ENCODE data around the gene SRRT. TPM values are rescaled to one million over a fixed set of nuclear protein-coding genes. Genes with fewer than 3 reads are reported as not detected.
"Not testable (repeated sequence)": the region's sequence is repeated elsewhere in the genome, so short reads cannot be mapped to it uniquely, and the experiment has no call there.

The SRRT gene
- total and polyA plus RNA-seq, 4 experiments from 2014 or later: 37.8 to 272 (median 175) TPM

- H3K27me3 ChIP-seq (ENCODE audit: insufficient read depth, low read length): no peaks in the 10 kb centered on the region
- no peaks in the 10 kb centered on the region for H3K9me3 ChIP-seq (ENCODE audit: control insufficient read depth in 1 of 2, low read length in 2 of 2)
- Mint-ChIP-seq H3K36me3 (no peaks in the 10 kb centered on the region), H3K27ac (no peak overlapping the region), H3K27me3 (peaks cover 6 to 15% of the 10 kb centered on the region in 2 donors), H3K4me1 (no peaks in the 10 kb centered on the region), H3K4me3 (no peak overlapping the region), H3K9me3 (no peaks in the 10 kb centered on the region)
- H3K27ac ChIP-seq (ENCODE audit: low read depth, low read length): no peak overlapping the region
- no peak overlapping the region for H3K4me3 ChIP-seq (ENCODE audit: low read length in 2 of 2)
- H3K4me1 ChIP-seq (ENCODE audit: insufficient read depth, low read length): no peaks in the 10 kb centered on the region
- no peak for DNase-seq
- POLR2A ChIA-PET (ENCODE audit: partially characterized antibody): no interaction called here
- no peaks in the 10 kb centered on the region for H3K36me3 ChIP-seq (ENCODE audit: insufficient read depth, low read length)
- intact Hi-C loops (cut with micrococcal nuclease): no loop called here
- CTCF ChIA-PET (ENCODE audit: partially characterized antibody): no interaction called here
Observed at GRCh38 chr7:100914208-100914878, 39.4 kb downstream of the SRRT start.

GRCh38 chr7:100914879-100915447 is 40.1 kb downstream of the SRRT start:
- no peak overlapping the region for H3K4me3 ChIP-seq (ENCODE audit: low read length in 2 of 2)
- intact Hi-C loops (cut with micrococcal nuclease): no loop called here
- no peaks in the 10 kb centered on the region for H3K4me1 Mint-ChIP-seq
- no peaks in the 10 kb centered on the region for H3K36me3 Mint-ChIP-seq
- no peak overlapping the region for H3K27ac ChIP-seq (ENCODE audit: low read depth, low read length)
- no peaks in the 10 kb centered on the region for H3K9me3 Mint-ChIP-seq
- H3K9me3 ChIP-seq (ENCODE audit: control insufficient read depth in 1 of 2, low read length in 2 of 2): no peaks in the 10 kb centered on the region
- H3K27ac Mint-ChIP-seq: no peak overlapping the region
- ChIA-PET POLR2A (ENCODE audit: partially characterized antibody) (no interaction called here), CTCF (ENCODE audit: partially characterized antibody) (no interaction called here)
- no peaks in the 10 kb centered on the region for H3K27me3 ChIP-seq (ENCODE audit: insufficient read depth, low read length)
- H3K4me1 ChIP-seq (ENCODE audit: insufficient read depth, low read length): no peaks in the 10 kb centered on the region
- no peaks in the 10 kb centered on the region for H3K36me3 ChIP-seq (ENCODE audit: insufficient read depth, low read length)
- peaks cover 6 to 18% of the 10 kb centered on the region in 2 donors for H3K27me3 Mint-ChIP-seq
- no peak for DNase-seq
- no peak overlapping the region for H3K4me3 Mint-ChIP-seq

GRCh38 chr7:100919335-100919734 is 44.4 kb downstream of the SRRT start:
- peaks cover 13 to 40% of the 10 kb centered on the region in 2 donors for H3K27me3 Mint-ChIP-seq
- H3K9me3 ChIP-seq (ENCODE audit: control insufficient read depth in 1 of 2, low read length in 2 of 2); H3K27me3 ChIP-seq (ENCODE audit: insufficient read depth, low read length); H3K9me3 Mint-ChIP-seq; DNase-seq; H3K4me1 Mint-ChIP-seq; H3K27ac Mint-ChIP-seq; H3K27ac ChIP-seq (ENCODE audit: low read depth, low read length); H3K4me3 ChIP-seq (ENCODE audit: low read length in 2 of 2); H3K36me3 ChIP-seq (ENCODE audit: insufficient read depth, low read length); H3K4me3 Mint-ChIP-seq; POLR2A ChIA-PET (ENCODE audit: partially characterized antibody); H3K36me3 Mint-ChIP-seq; H3K4me1 ChIP-seq (ENCODE audit: insufficient read depth, low read length); intact Hi-C loops (cut with micrococcal nuclease); CTCF ChIA-PET (ENCODE audit: partially characterized antibody): not testable (repeated sequence)

- intact Hi-C loops (cut with micrococcal nuclease); POLR2A ChIA-PET (ENCODE audit: partially characterized antibody); H3K27ac Mint-ChIP-seq; H3K9me3 ChIP-seq (ENCODE audit: control insufficient read depth in 1 of 2, low read length in 2 of 2); H3K36me3 Mint-ChIP-seq; H3K4me3 Mint-ChIP-seq; H3K4me3 ChIP-seq (ENCODE audit: low read length in 2 of 2); DNase-seq; H3K9me3 Mint-ChIP-seq; H3K27me3 ChIP-seq (ENCODE audit: insufficient read depth, low read length); H3K4me1 Mint-ChIP-seq; H3K27ac ChIP-seq (ENCODE audit: low read depth, low read length); CTCF ChIA-PET (ENCODE audit: partially characterized antibody); H3K4me1 ChIP-seq (ENCODE audit: insufficient read depth, low read length); H3K36me3 ChIP-seq (ENCODE audit: insufficient read depth, low read length): not testable (repeated sequence)
- H3K27me3 Mint-ChIP-seq: peaks cover 13 to 39% of the 10 kb centered on the region in 2 donors
Observed at GRCh38 chr7:100919779-100920437, 45.0 kb downstream of the SRRT start.

GRCh38 chr7:100921039-100921438 is 46.1 kb downstream of the SRRT start:
- H3K4me1 ChIP-seq (ENCODE audit: insufficient read depth, low read length): no peaks in the 10 kb centered on the region
- CTCF ChIA-PET (ENCODE audit: partially characterized antibody): no interaction called here
- Mint-ChIP-seq H3K4me1 (peaks cover 0 to 3% (median 0%) of the 10 kb centered on the region in 4 donors), H3K36me3 (no peaks in the 10 kb centered on the region), H3K27ac (no peak overlapping the region), H3K27me3 (peaks cover 13 to 36% of the 10 kb centered on the region in 2 donors), H3K4me3 (no peak overlapping the region), H3K9me3 (no peaks in the 10 kb centered on the region)
- no peak overlapping the region for H3K4me3 ChIP-seq (ENCODE audit: low read length in 2 of 2)
- H3K36me3 ChIP-seq (ENCODE audit: insufficient read depth, low read length): no peaks in the 10 kb centered on the region
- intact Hi-C loops (cut with micrococcal nuclease): no loop called here
- no peaks in the 10 kb centered on the region for H3K27me3 ChIP-seq (ENCODE audit: insufficient read depth, low read length)
- no peaks in the 10 kb centered on the region for H3K9me3 ChIP-seq (ENCODE audit: control insufficient read depth in 1 of 2, low read length in 2 of 2)
- DNase-seq: no peak
- no peak overlapping the region for H3K27ac ChIP-seq (ENCODE audit: low read depth, low read length)
- POLR2A ChIA-PET (ENCODE audit: partially characterized antibody): no interaction called here

GRCh38 chr7:100923616-100924015 is 48.7 kb downstream of the SRRT start:
- intact Hi-C loops (cut with micrococcal nuclease); H3K4me1 ChIP-seq (ENCODE audit: insufficient read depth, low read length); H3K4me1 Mint-ChIP-seq; POLR2A ChIA-PET (ENCODE audit: partially characterized antibody); H3K36me3 Mint-ChIP-seq; CTCF ChIA-PET (ENCODE audit: partially characterized antibody); H3K9me3 ChIP-seq (ENCODE audit: control insufficient read depth in 1 of 2, low read length in 2 of 2); H3K27me3 ChIP-seq (ENCODE audit: insufficient read depth, low read length); H3K9me3 Mint-ChIP-seq; H3K36me3 ChIP-seq (ENCODE audit: insufficient read depth, low read length); DNase-seq; H3K4me3 ChIP-seq (ENCODE audit: low read length in 2 of 2); H3K4me3 Mint-ChIP-seq; H3K27ac ChIP-seq (ENCODE audit: low read depth, low read length); H3K27ac Mint-ChIP-seq: not testable (repeated sequence)
- H3K27me3 Mint-ChIP-seq: peaks cover 11 to 28% of the 10 kb centered on the region in 2 donors

GRCh38 chr7:100929808-100930174 is 54.9 kb downstream of the SRRT start:
- H3K4me3 Mint-ChIP-seq: no peak overlapping the region
- no peak for DNase-seq
- no peak overlapping the region for H3K4me3 ChIP-seq (ENCODE audit: low read length in 2 of 2)
- H3K4me1 Mint-ChIP-seq: no peaks in the 10 kb centered on the region
- no peak overlapping the region for H3K27ac ChIP-seq (ENCODE audit: low read depth, low read length)
- H3K9me3 ChIP-seq (ENCODE audit: control insufficient read depth in 1 of 2, low read length in 2 of 2): no peaks in the 10 kb centered on the region
- no peaks in the 10 kb centered on the region for H3K4me1 ChIP-seq (ENCODE audit: insufficient read depth, low read length)
- no peaks in the 10 kb centered on the region for H3K36me3 ChIP-seq (ENCODE audit: insufficient read depth, low read length)
- H3K36me3 Mint-ChIP-seq: peaks cover 0 to 5% of the 10 kb centered on the region in 2 donors
- ChIA-PET POLR2A (ENCODE audit: partially characterized antibody) (no interaction called here), CTCF (ENCODE audit: partially characterized antibody) (no interaction called here)
- peaks cover 13 to 15% of the 10 kb centered on the region in 2 donors for H3K27me3 Mint-ChIP-seq
- no peaks in the 10 kb centered on the region for H3K27me3 ChIP-seq (ENCODE audit: insufficient read depth, low read length)
- H3K9me3 Mint-ChIP-seq: peaks cover 0 to 20% (median 10%) of the 10 kb centered on the region in 8 donors
- no peak overlapping the region for H3K27ac Mint-ChIP-seq
- intact Hi-C loops (cut with micrococcal nuclease): no loop called here
